ENCODE data around the gene INHBC.

Gene INHBC

DNA sequence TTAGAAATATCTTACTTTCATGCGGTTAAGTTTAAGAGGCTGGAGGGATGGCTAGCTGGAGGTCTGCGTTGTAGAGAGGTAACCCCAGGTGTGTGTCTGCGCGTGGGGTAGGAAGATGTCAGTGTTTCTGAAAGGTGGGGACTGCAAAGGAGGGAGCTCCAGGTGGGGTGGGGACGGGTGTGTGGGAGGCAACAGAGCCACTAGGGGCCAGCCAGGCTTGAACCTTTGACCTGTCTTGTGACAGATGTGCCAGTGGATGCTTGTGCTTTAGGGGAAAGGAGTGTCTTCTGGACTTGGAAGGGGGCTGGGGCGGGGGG lies 25.8 kb downstream of the INHBC start (continued):
- no peak for TF ChIP-seq HOXC10 (CRISPR knock-in tag; IDR thresholded peaks at IDR 0.05)
- peak; percentile 56; the same call in 1 of the 2 replicates for TF ChIP-seq BCL11B (tag by site-specific recombination; IDR thresholded peaks at IDR 0.05; ENCODE audit: low read depth)
- TF ChIP-seq ZNF132 (tag by site-specific recombination; IDR thresholded peaks at IDR 0.05; ENCODE audit: borderline replicate concordance) = no peak
- no peak for TF ChIP-seq ZNF621 (tag by site-specific recombination; IDR thresholded peaks at IDR 0.05)
- TF ChIP-seq, protein P1, sequence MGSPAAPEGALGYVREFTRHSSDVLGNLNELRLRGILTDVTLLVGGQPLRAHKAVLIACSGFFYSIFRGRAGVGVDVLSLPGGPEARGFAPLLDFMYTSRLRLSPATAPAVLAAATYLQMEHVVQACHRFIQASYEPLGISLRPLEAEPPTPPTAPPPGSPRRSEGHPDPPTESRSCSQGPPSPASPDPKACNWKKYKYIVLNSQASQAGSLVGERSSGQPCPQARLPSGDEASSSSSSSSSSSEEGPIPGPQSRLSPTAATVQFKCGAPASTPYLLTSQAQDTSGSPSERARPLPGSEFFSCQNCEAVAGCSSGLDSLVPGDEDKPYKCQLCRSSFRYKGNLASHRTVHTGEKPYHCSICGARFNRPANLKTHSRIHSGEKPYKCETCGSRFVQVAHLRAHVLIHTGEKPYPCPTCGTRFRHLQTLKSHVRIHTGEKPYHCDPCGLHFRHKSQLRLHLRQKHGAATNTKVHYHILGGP (tag by site-specific recombination; IDR thresholded peaks at IDR 0.05) = no peak
- no peak for TF ChIP-seq ZNF138 (tag by site-specific recombination; IDR thresholded peaks at IDR 0.05; ENCODE audit: borderline replicate concordance)
- no peak for TF ChIP-seq ZNF155 (tag by site-specific recombination; IDR thresholded peaks at IDR 0.05)
- no peak for TF ChIP-seq YY1 (tag by site-specific recombination; IDR thresholded peaks at IDR 0.05)
- TF ChIP-seq PRDM1 (tag by site-specific recombination; IDR thresholded peaks at IDR 0.05) = no peak
- TF ChIP-seq ZFHX2 (tag by site-specific recombination; conservative IDR thresholded peaks at IDR 0.05) = peak; percentile 37

DNA sequence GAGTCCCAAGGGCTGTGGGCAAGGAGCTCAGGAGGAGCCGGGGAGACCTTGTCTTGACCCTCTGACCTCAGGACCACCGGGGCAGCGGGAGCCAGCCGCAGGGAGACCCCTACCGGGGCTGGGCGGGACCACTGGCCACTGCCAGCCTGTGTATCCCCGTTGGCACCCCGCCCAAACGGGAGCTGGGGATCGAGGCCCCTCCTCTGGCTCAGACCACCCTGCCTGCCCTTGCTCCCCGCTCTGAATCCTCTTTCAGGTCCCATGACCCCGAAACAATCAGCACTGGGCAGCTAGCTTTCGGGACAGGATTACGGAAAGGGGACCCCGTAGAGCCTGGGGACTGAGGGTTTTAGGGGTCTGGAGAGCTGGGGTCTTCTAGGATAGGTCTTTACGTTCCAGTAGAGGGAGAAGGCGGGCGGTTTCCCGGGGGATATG lies 26.3 kb downstream of the INHBC start:
- ChIA-PET CTCF (interaction anchor here (1.2 to 4.2 kb wide), 4 partner anchors 8 to 218 kb away, joined by 5 to 38 read pairs (median 24); no protein-coding TSS in a partner anchor), POLR2A (interaction anchor here (0.7 to 4.0 kb wide), 3 partner anchors 59 to 231 kb away, joined by 5 to 13 read pairs (median 11); partner anchors contain the start of genes DDIT3 and SHMT2)
- Histone ChIP-seq H3K9me3 (ENCODE audit: control insufficient read depth, insufficient read depth, low read depth, low read length) (no peaks in the 10 kb centered on the region), H3K36me3 (ENCODE audit: control insufficient read depth in 2 of 2, insufficient read depth in 1 of 2, low read length in 2 of 2) (no peaks in the 10 kb centered on the region), H3K4me3 (ENCODE audit: low read depth, low read length) (peak overlapping the region; percentile 48), H3K27ac (ENCODE audit: extremely low read depth, low read depth, low read length) (no peak overlapping the region; the same call in 1 of the 2 replicates), H3K4me1 (ENCODE audit: control insufficient read depth, insufficient read depth, low read length) (peaks cover 8% of the 10 kb centered on the region)
- TF ChIP-seq, protein P2, sequence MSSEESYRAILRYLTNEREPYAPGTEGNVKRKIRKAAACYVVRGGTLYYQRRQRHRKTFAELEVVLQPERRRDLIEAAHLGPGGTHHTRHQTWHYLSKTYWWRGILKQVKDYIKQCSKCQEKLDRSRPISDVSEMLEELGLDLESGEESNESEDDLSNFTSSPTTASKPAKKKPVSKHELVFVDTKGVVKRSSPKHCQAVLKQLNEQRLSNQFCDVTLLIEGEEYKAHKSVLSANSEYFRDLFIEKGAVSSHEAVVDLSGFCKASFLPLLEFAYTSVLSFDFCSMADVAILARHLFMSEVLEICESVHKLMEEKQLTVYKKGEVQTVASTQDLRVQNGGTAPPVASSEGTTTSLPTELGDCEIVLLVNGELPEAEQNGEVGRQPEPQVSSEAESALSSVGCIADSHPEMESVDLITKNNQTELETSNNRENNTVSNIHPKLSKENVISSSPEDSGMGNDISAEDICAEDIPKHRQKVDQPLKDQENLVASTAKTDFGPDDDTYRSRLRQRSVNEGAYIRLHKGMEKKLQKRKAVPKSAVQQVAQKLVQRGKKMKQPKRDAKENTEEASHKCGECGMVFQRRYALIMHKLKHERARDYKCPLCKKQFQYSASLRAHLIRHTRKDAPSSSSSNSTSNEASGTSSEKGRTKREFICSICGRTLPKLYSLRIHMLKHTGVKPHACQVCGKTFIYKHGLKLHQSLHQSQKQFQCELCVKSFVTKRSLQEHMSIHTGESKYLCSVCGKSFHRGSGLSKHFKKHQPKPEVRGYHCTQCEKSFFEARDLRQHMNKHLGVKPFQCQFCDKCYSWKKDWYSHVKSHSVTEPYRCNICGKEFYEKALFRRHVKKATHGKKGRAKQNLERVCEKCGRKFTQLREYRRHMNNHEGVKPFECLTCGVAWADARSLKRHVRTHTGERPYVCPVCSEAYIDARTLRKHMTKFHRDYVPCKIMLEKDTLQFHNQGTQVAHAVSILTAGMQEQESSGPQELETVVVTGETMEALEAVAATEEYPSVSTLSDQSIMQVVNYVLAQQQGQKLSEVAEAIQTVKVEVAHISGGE (tag by site-specific recombination; conservative IDR thresholded peaks at IDR 0.05; ENCODE audit: low read depth) = no peak
- TF ChIP-seq ZNF677 (tag by site-specific recombination; IDR thresholded peaks at IDR 0.05) = no peak
- TF ChIP-seq BCL11B (tag by site-specific recombination; IDR thresholded peaks at IDR 0.05; ENCODE audit: low read depth) = no peak
- TF ChIP-seq ZBTB17 (tag by site-specific recombination; IDR thresholded peaks at IDR 0.05) = peak; percentile 65
- no peak for TF ChIP-seq ZNF223 (tag by site-specific recombination; IDR thresholded peaks at IDR 0.05)
- TF ChIP-seq ZNF274 (IDR thresholded peaks at IDR 0.05; ENCODE audit: low read length) = no peak
- TF ChIP-seq ZNF274 (tag by site-specific recombination; IDR thresholded peaks at IDR 0.05; ENCODE audit: borderline replicate concordance) = no peak
- TF ChIP-seq GLIS2 (tag by site-specific recombination; IDR thresholded peaks at IDR 0.05) = peak; percentile 18; the same call in 1 of the 2 replicates
- TF ChIP-seq ZNF16 (tag by site-specific recombination; IDR thresholded peaks at IDR 0.05; ENCODE audit: low read depth) = no peak
- TF ChIP-seq OSR2 (tag by site-specific recombination; IDR thresholded peaks at IDR 0.05) = peak; percentile 46; the same call in 1 of the 2 replicates
- TF ChIP-seq, protein P3, sequence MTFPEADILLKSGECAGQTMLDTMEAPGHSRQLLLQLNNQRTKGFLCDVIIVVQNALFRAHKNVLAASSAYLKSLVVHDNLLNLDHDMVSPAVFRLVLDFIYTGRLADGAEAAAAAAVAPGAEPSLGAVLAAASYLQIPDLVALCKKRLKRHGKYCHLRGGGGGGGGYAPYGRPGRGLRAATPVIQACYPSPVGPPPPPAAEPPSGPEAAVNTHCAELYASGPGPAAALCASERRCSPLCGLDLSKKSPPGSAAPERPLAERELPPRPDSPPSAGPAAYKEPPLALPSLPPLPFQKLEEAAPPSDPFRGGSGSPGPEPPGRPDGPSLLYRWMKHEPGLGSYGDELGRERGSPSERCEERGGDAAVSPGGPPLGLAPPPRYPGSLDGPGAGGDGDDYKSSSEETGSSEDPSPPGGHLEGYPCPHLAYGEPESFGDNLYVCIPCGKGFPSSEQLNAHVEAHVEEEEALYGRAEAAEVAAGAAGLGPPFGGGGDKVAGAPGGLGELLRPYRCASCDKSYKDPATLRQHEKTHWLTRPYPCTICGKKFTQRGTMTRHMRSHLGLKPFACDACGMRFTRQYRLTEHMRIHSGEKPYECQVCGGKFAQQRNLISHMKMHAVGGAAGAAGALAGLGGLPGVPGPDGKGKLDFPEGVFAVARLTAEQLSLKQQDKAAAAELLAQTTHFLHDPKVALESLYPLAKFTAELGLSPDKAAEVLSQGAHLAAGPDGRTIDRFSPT (tag by site-specific recombination; IDR thresholded peaks at IDR 0.05) = peak; percentile 21; the same call in 1 of the 2 replicates
- no peak for TF ChIP-seq ZNF248 (tag by site-specific recombination; IDR thresholded peaks at IDR 0.05)
- peak; percentile 60 for TF ChIP-seq ZBTB20 (tag by site-specific recombination; IDR thresholded peaks at IDR 0.05)
